ENCODE data around the gene GPS1.

GPS1 gene

GRCh38 chr17:82090549-82091263 is 39.0 kb downstream of the GPS1 start:
- DNase-seq (ENCODE audit: low spot score): no peak

- DNase-seq (ENCODE audit: low spot score): no peak
Measured at GRCh38 chr17:82091264-82092066, 39.8 kb downstream of the GPS1 start.

GRCh38 chr17:82092094-82092586 is 40.4 kb downstream of the GPS1 start:
- no peak for DNase-seq (ENCODE audit: low spot score)

- no peak for DNase-seq (ENCODE audit: low spot score)
Measured at GRCh38 chr17:82092628-82092994, 40.9 kb downstream of the GPS1 start.

- DNase-seq (ENCODE audit: low spot score): no peak
Measured at GRCh38 chr17:82092995-82093751, 41.5 kb downstream of the GPS1 start.

GRCh38 chr17:82094931-82095776 is 43.5 kb downstream of the GPS1 start:
- DNase-seq (ENCODE audit: low spot score): no peak

- no peak for DNase-seq (ENCODE audit: low spot score)
Measured at GRCh38 chr17:82095777-82096708, 44.3 kb downstream of the GPS1 start.

GRCh38 chr17:82096709-82097183 is 45.0 kb downstream of the GPS1 start:
- DNase-seq (ENCODE audit: low spot score): no peak

- DNase-seq (ENCODE audit: low spot score): no peak
Measured at GRCh38 chr17:82097184-82097918, 45.7 kb downstream of the GPS1 start.

- no peak for DNase-seq (ENCODE audit: low spot score)
Measured at GRCh38 chr17:82097919-82098168, 46.1 kb downstream of the GPS1 start.

GRCh38 chr17:82098169-82098938 is 46.7 kb downstream of the GPS1 start, which contains the start of gene FASN:
Gene FASN, minus strand, starts transcription at chr17:82098236. Its CDS starts 1,791 bp downstream, at chr17:82096445.
- peak; percentile 97 for DNase-seq (ENCODE audit: low spot score)

- DNase-seq (ENCODE audit: low spot score): no peak
Measured at GRCh38 chr17:82098939-82099763, 47.5 kb downstream of the GPS1 start.

GRCh38 chr17:82100502-82101298 is 49.0 kb downstream of the GPS1 start:
- DNase-seq (ENCODE audit: low spot score): no peak

GRCh38 chr17:82101301-82101715 is 49.6 kb downstream of the GPS1 start:
- DNase-seq (ENCODE audit: low spot score): no peak

GRCh38 chr17:82101767-82102679 is 50.3 kb downstream of the GPS1 start:
- DNase-seq (ENCODE audit: low spot score): no peak
